Tibial nerve (tissue), 4 donors: ENCODE measurements around the gene TEAD3.

Source experiments
- CTCF ChIP-seq, 5 experiments: fragments of 200-600 bp in 3 of 5; fragments of 450-650 bp in 2 of 5; sonication (generic) in 3 of 5; IDR thresholded peaks; one replicate each; pipeline ENCODE4 v1.5.1; 2016 to 2019; ENCODE audit warnings: antibody characterized with exemption in 5 of 5, mild to moderate bottlenecking in 3 of 5, moderate library complexity in 2 of 5
- EP300 ChIP-seq, 2 donors: sonication (generic); formaldehyde crosslinking; IDR thresholded peaks; one replicate each; pipeline ENCODE4 v1.6.1; 2017; ENCODE audit warnings: antibody characterized with exemption in 2 of 2, mild to moderate bottlenecking in 1 of 2
- POLR2A ChIP-seq, 2 donors: fragments of 450-650 bp; IDR thresholded peaks; one replicate each; pipeline ENCODE4 v1.6.1; 2017; ENCODE audit warnings: antibody characterized with exemption in 2 of 2, mild to moderate bottlenecking in 2 of 2, moderate library complexity in 2 of 2

DNA sequence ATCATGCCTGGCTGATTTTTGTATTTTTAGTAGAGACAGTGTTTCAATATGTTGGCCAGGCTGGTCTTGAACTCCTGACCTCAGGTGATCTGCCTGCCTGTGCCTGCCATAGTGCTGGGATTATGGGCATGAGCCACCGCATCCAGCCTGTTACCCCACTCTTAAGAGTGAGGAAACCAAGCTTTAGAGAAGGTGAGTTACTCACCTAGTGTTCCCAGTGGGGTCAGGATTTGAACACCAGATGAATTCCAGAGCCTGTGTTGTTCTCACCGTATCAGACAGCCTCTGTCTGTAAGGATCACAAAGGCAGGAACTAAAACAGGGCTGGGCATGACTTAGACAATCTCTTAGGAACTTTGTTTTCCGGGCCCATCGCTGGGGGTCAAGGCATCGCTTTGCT, 54.2 kb downstream of the TEAD3 start:
- TF ChIP-seq CTCF (IDR thresholded peaks at IDR 0.05) (no peak), POLR2A (IDR thresholded peaks at IDR 0.05) (no peak), EP300 (IDR thresholded peaks at IDR 0.05) (no peak)
